Neural cell (in vitro differentiated cells): ENCODE results near the gene MUSK. TPM values are rescaled to one million over a fixed set of nuclear protein-coding genes. Genes with fewer than 3 reads are reported as not detected.

Experiments
- H2AFZ ChIP-seq: fragments of 200-600, 300-800 bp; sonication (generic), shearing (Covaris generic); 2 replicates; pipeline ENCODE4 v1.6.0; 2014; ENCODE audit warnings: low read depth, mild to moderate bottlenecking, antibody characterized with exemption, low read length, moderate library complexity
- H3F3A ChIP-seq: fragments of 200-600 bp; shearing (Covaris generic); 2 replicates; pipeline ENCODE4 v1.6.1; 2016; ENCODE audit warnings: mild to moderate bottlenecking, moderate library complexity, mixed read lengths, antibody characterized with exemption, low read length; ENCODE audit not compliant: insufficient read depth, poor library complexity, severe bottlenecking
- H3K27ac ChIP-seq: fragments of 200-600, 300-800 bp; sonication (generic), shearing (Covaris generic); 2 replicates; pipeline ENCODE4 v1.5.1; 2014; ENCODE audit warnings: mild to moderate bottlenecking, low read length, moderate library complexity
- H3K27me3 ChIP-seq: fragments of 300-800, 200-600 bp; sonication (generic), shearing (Covaris generic); 2 replicates; pipeline ENCODE4 v1.6.0; 2014; ENCODE audit warnings: mild to moderate bottlenecking, low read depth, low read length, moderate library complexity; ENCODE audit not compliant: insufficient read depth
- H3K36me3 ChIP-seq: fragments of 300-800, 200-600 bp; sonication (generic), shearing (Covaris generic); 2 replicates; pipeline ENCODE4 v1.5.1; 2014; ENCODE audit warnings: mild to moderate bottlenecking, antibody characterized with exemption, low read length, moderate library complexity; ENCODE audit not compliant: insufficient read depth
- H3K4me2 ChIP-seq: fragments of 300-800, 200-600 bp; sonication (generic), shearing (Covaris generic); 2 replicates; pipeline ENCODE4 v1.6.0; 2014; ENCODE audit warnings: mild to moderate bottlenecking, low read length
- H3K4me3 ChIP-seq: fragments of 300-800, 200-600 bp; sonication (generic), shearing (Covaris generic); 2 replicates; pipeline ENCODE4 v1.5.1; 2014; ENCODE audit warnings: mild to moderate bottlenecking, low read length, moderate library complexity
- H3K79me2 ChIP-seq: fragments of 200-600 bp; shearing (Covaris generic); replicated peaks from 2 replicates; pipeline ENCODE4 v1.6.0; 2014; ENCODE audit warnings: mild to moderate bottlenecking, low read length, moderate library complexity; ENCODE audit not compliant: insufficient read depth
- H3K9ac ChIP-seq: fragments of 300-800, 200-600 bp; sonication (generic), shearing (Covaris generic); 2 replicates; pipeline ENCODE4 v1.6.1; 2016; ENCODE audit warnings: mild to moderate bottlenecking, low read length, mixed read lengths
- H3K9me2 ChIP-seq: fragments of 200-600 bp; shearing (Covaris generic); 2 replicates; pipeline ENCODE4 v1.6.1; 2016; ENCODE audit warnings: mild to moderate bottlenecking, low read length, mixed read lengths; ENCODE audit not compliant: insufficient read depth
- H3K9me3 ChIP-seq: fragments of 200-600, 300-800 bp; sonication (generic), shearing (Covaris generic); 2 replicates; pipeline ENCODE4 v1.6.1; 2016; ENCODE audit warnings: mild to moderate bottlenecking, mixed run types, low read length, moderate library complexity, mixed read lengths
- H4K20me1 ChIP-seq: fragments of 200-600 bp; shearing (Covaris generic); 2 replicates; pipeline ENCODE4 v1.6.1; 2016; ENCODE audit warnings: mild to moderate bottlenecking, mixed run types; ENCODE audit not compliant: insufficient read depth
- EP300 ChIP-seq: fragments of 450-650 bp; conservative IDR thresholded peaks from 2 replicates; pipeline ENCODE4 v1.6.1; 2014; ENCODE audit warnings: antibody characterized with exemption, mild to moderate bottlenecking, moderate library complexity; ENCODE audit not compliant: poor library complexity, severe bottlenecking
- EZH2 ChIP-seq: fragments of 200-600, 300-800 bp; shearing (Covaris generic), sonication (generic); IDR thresholded peaks from 2 replicates; pipeline ENCODE4 v1.6.1; 2014; ENCODE audit warnings: antibody characterized with exemption, low read length, borderline replicate concordance, mild to moderate bottlenecking; ENCODE audit not compliant: insufficient read depth, poor library complexity, severe bottlenecking
- MXI1 ChIP-seq: fragments of 450-650 bp; conservative IDR thresholded peaks from 2 replicates; pipeline ENCODE4 v1.6.1; 2014; ENCODE audit warnings: antibody characterized with exemption, mild to moderate bottlenecking; ENCODE audit not compliant: poor library complexity, severe bottlenecking
- POLR2AphosphoS5 ChIP-seq: IDR thresholded peaks from 2 replicates; pipeline ENCODE4 v1.6.1; 2012
- RAD21 ChIP-seq: fragments of 450-650 bp; conservative IDR thresholded peaks from 2 replicates; pipeline ENCODE4 v1.6.1; 2014; ENCODE audit warnings: antibody characterized with exemption, mild to moderate bottlenecking, moderate library complexity
- REST ChIP-seq: IDR thresholded peaks from 2 replicates; pipeline ENCODE4 v1.6.1; 2012; ENCODE audit warnings: borderline replicate concordance
- SMC3 ChIP-seq: fragments of 450-650 bp; conservative IDR thresholded peaks from 2 replicates; pipeline ENCODE4 v1.6.1; 2014; ENCODE audit warnings: antibody characterized with exemption, mild to moderate bottlenecking, moderate library complexity; ENCODE audit not compliant: poor library complexity
- TAF1 ChIP-seq: IDR thresholded peaks from 2 replicates; pipeline ENCODE4 v1.6.1; 2012; ENCODE audit warnings: low read depth
- polyA plus RNA-seq: library from polyadenylated mRNA; depleted of rRNA; stranded (reverse); fragments of >200 nt; gene quantifications from 2 replicates; pipeline ENCODE4 v1.2.3, GENCODE V29; 2014
- TF ChIP-seq, protein P1 (sequence below): fragments of 450-650 bp; IDR thresholded peaks from 2 replicates; pipeline ENCODE4 v1.5.1; 2014; ENCODE audit warnings: antibody characterized with exemption, mild to moderate bottlenecking, moderate library complexity; ENCODE audit not compliant: poor library complexity, severe bottlenecking

Gene MUSK
- polyA plus RNA-seq, 1 donor from 2014 or later = not detected

- H3K79me2 ChIP-seq = no peaks in the 10 kb centered on the region
- no peak overlapping the region for H3K4me3 ChIP-seq
- H2AFZ ChIP-seq = no peak overlapping the region
- no peak overlapping the region for H3K27ac ChIP-seq
- H3K4me2 ChIP-seq = no peak overlapping the region
- no peaks in the 10 kb centered on the region for H3F3A ChIP-seq
- H3K27me3 ChIP-seq = no peaks in the 10 kb centered on the region
- H3K9me2 ChIP-seq = no peaks in the 10 kb centered on the region
- no peak for TF ChIP-seq TAF1
- TF ChIP-seq EP300 = no peak
- TF ChIP-seq, protein P1, sequence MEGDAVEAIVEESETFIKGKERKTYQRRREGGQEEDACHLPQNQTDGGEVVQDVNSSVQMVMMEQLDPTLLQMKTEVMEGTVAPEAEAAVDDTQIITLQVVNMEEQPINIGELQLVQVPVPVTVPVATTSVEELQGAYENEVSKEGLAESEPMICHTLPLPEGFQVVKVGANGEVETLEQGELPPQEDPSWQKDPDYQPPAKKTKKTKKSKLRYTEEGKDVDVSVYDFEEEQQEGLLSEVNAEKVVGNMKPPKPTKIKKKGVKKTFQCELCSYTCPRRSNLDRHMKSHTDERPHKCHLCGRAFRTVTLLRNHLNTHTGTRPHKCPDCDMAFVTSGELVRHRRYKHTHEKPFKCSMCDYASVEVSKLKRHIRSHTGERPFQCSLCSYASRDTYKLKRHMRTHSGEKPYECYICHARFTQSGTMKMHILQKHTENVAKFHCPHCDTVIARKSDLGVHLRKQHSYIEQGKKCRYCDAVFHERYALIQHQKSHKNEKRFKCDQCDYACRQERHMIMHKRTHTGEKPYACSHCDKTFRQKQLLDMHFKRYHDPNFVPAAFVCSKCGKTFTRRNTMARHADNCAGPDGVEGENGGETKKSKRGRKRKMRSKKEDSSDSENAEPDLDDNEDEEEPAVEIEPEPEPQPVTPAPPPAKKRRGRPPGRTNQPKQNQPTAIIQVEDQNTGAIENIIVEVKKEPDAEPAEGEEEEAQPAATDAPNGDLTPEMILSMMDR = no peak
- TF ChIP-seq EZH2 = no peak
- TF ChIP-seq POLR2AphosphoS5 = no peak
- no peak overlapping the region for H3K9ac ChIP-seq
- no peaks in the 10 kb centered on the region for H3K36me3 ChIP-seq
- no peaks in the 10 kb centered on the region for H3K9me3 ChIP-seq
- no peaks in the 10 kb centered on the region for H4K20me1 ChIP-seq
Observed at GRCh38 chr9:110776221-110776620, 107.6 kb downstream of the MUSK start.

- Histone ChIP-seq H3K27me3 (no peaks in the 10 kb centered on the region), H3K4me2 (no peak overlapping the region), H2AFZ (no peak overlapping the region), H3K36me3 (no peaks in the 10 kb centered on the region), H3F3A (no peaks in the 10 kb centered on the region), H3K4me3 (no peak overlapping the region), H3K9me3 (no peaks in the 10 kb centered on the region), H3K9ac (no peak overlapping the region), H3K9me2 (no peaks in the 10 kb centered on the region), H3K27ac (no peak overlapping the region), H3K79me2 (no peaks in the 10 kb centered on the region), H4K20me1 (no peaks in the 10 kb centered on the region)
- TF ChIP-seq EP300 = no peak
- TF ChIP-seq, protein P1 = no peak
- no peak for TF ChIP-seq TAF1
- no peak for TF ChIP-seq RAD21
- no peak for TF ChIP-seq REST
- TF ChIP-seq MXI1 = no peak
- no peak for TF ChIP-seq EZH2
- TF ChIP-seq POLR2AphosphoS5 = no peak
- TF ChIP-seq SMC3 = no peak
Observed at GRCh38 chr9:110777196-110777875, 108.7 kb downstream of the MUSK start.
